Type B pancreatic cell (in vitro differentiated cells): ENCODE results near the gene DNAJC5. TPM values are rescaled to one million over a fixed set of nuclear protein-coding genes. Genes with fewer than 3 reads are reported as not detected.

Experiments
- DNase-seq: peaks from one replicate; pipeline ENCODE4 v3.0.0; 2021; ENCODE audit warnings: mixed read lengths; ENCODE audit not compliant: unreplicated experiment; ENCODE audit errors: extremely low spot score
- H3K27ac Mint-ChIP-seq: 2 replicates; pipeline ENCODE4 v1.8.0; 2021; ENCODE audit warnings: mild to moderate bottlenecking, mixed read lengths
- H3K27me3 Mint-ChIP-seq: 2 replicates; pipeline ENCODE4 v1.8.0; 2021; ENCODE audit warnings: mixed read lengths
- H3K36me3 Mint-ChIP-seq: 2 replicates; pipeline ENCODE4 v1.8.0; 2021; ENCODE audit warnings: mixed read lengths
- H3K4me1 Mint-ChIP-seq: one replicate; pipeline ENCODE4 v1.8.0; 2021; ENCODE audit warnings: mixed read lengths; ENCODE audit not compliant: unreplicated experiment
- H3K4me3 Mint-ChIP-seq: 2 replicates; pipeline ENCODE4 v1.8.0; 2021; ENCODE audit warnings: mild to moderate bottlenecking, mixed read lengths
- H3K9me3 Mint-ChIP-seq: 2 replicates; pipeline ENCODE4 v1.8.0; 2021; ENCODE audit warnings: mixed read lengths
- CTCF ChIP-seq: fragments of 200-600 bp; sonication (generic); conservative IDR thresholded peaks from 2 replicates; pipeline ENCODE4 v1.5.0; 2021; ENCODE audit warnings: antibody characterized with exemption, mild to moderate bottlenecking
- total RNA-seq: library from RNA; stranded (reverse); gene quantifications from 2 replicates; pipeline ENCODE4 v1.2.1, GENCODE V29; 2021; ENCODE audit warnings: low replicate concordance

Gene DNAJC5
- total RNA-seq, 1 donor from 2014 or later, result 44.1 TPM

GRCh38 chr20:63892402-63892801 is 2.5 kb upstream of the DNAJC5 start:
- DNase-seq, result no peak
- TF ChIP-seq CTCF, result no peak
- Mint-ChIP-seq H3K4me3 (no peak overlapping the region), H3K4me1 (peaks cover 19% of the 10 kb centered on the region), H3K27me3 (no peaks in the 10 kb centered on the region), H3K9me3 (no peaks in the 10 kb centered on the region), H3K27ac (no peak overlapping the region), H3K36me3 (peaks cover 10% of the 10 kb centered on the region)

GRCh38 chr20:63893999-63894357 is 948 bp upstream of the DNAJC5 start:
- Mint-ChIP-seq H3K9me3 (no peaks in the 10 kb centered on the region), H3K4me1 (peaks cover 27% of the 10 kb centered on the region), H3K36me3 (peaks cover 15% of the 10 kb centered on the region), H3K4me3 (peak overlapping the region; percentile 90), H3K27ac (peak overlapping the region; percentile 83), H3K27me3 (no peaks in the 10 kb centered on the region)
- DNase-seq, result no peak
- TF ChIP-seq CTCF, result no peak

- Mint-ChIP-seq H3K4me1 (peaks cover 30% of the 10 kb centered on the region), H3K36me3 (peaks cover 9% of the 10 kb centered on the region), H3K9me3 (no peaks in the 10 kb centered on the region), H3K4me3 (peak overlapping the region; percentile 97), H3K27me3 (no peaks in the 10 kb centered on the region), H3K27ac (peak overlapping the region; percentile 95)
- TF ChIP-seq CTCF, result no peak
- no peak for DNase-seq
Observed at GRCh38 chr20:63895202-63895951, 451 bp downstream of the DNAJC5 start.

- Mint-ChIP-seq H3K4me1 (peaks cover 30% of the 10 kb centered on the region), H3K36me3 (peaks cover 9% of the 10 kb centered on the region), H3K27me3 (no peaks in the 10 kb centered on the region), H3K27ac (peak overlapping the region; percentile 95), H3K4me3 (peak overlapping the region; percentile 97), H3K9me3 (no peaks in the 10 kb centered on the region)
- no peak for DNase-seq
- TF ChIP-seq CTCF, result no peak
Observed at GRCh38 chr20:63895952-63896263, 982 bp downstream of the DNAJC5 start.

DNA sequence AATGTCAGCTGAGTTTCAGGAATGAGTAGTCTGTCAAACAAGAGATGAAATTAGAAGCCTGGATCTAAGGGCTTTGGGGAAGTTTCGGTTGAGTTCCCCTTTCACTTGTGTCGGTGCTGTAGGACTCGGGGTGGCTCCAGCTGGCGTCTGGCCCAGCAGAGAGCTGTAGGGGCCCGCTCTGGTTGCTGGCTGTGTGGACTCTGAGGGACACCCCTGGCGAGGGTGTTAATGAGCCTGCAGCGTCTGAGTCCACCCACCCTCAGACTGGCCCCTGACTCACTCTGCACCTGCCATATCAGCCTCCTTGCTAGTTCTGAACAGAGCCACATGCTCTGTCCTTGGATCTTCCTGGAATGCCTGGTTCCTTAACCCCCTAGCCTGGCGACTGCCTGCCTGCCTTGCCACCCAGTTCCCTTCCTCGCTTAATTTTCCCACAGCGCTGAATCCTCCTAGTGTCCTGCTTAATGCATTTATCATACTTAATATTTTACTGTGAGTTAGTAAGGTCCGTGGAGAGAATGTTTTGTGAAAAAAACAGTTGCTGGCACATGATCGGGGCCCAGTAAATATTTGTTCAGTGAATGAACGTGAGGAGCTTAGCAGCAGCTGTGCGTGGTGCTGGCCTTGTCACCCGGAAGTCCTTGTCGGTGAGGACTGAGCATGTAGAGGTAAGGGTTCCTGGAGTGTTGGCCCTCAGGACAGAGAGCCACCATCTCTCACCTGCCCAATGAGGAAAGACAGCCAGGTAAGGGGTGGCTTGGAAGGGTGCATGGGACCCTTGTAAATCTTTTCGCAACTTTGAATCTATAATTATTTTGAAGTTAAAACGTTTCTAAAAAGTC is 1.6 kb downstream of the DNAJC5 start:
- Mint-ChIP-seq H3K27me3 (no peaks in the 10 kb centered on the region), H3K4me3 (peak overlapping the region; percentile 97), H3K36me3 (peaks cover 9% of the 10 kb centered on the region), H3K27ac (peak overlapping the region; percentile 95), H3K4me1 (peaks cover 30% of the 10 kb centered on the region), H3K9me3 (no peaks in the 10 kb centered on the region)
- TF ChIP-seq CTCF, result no peak
- DNase-seq, result no peak
